Panc1 (cell line): ENCODE data around the gene P2RY14. TPM values are rescaled to one million over a fixed set of nuclear protein-coding genes. Genes with fewer than 3 reads are reported as not detected.

Source experiments
- ATAC-seq: fragments of 200-7000 bp; cut with Tn5 transposase; 2 replicates; pipeline ENCODE4 v1.9.1; 2020; ENCODE audit warnings: mild to moderate bottlenecking, moderate library complexity
- BruUV-seq: library from RNA; stranded (reverse); fragments of 400-500 nt; replicated peaks from 2 replicates; lab custom pipeline; 2021; lab: Mats Ljungman, UMichigan
- CTCF ChIA-PET: fragments of 300-600 bp; sonication (Branson Sonifier 250); formaldehyde crosslinking; loops from one replicate; lab custom pipeline; 2022; ENCODE audit warnings: antibody characterized with exemption; lab: Charles Lee
- POLR2A ChIA-PET: fragments of 300-600 bp; sonication (Branson Sonifier 250); formaldehyde crosslinking; loops from one replicate; lab custom pipeline; 2022; ENCODE audit warnings: antibody characterized with exemption; lab: Charles Lee
- DNase-seq: peaks from one replicate; pipeline ENCODE4 v3.0.0-alpha.2; 2010; ENCODE audit warnings: low read depth, low spot score
- H3K27ac ChIP-seq: 2 replicates; pipeline ENCODE4 v1.5.1; 2011; ENCODE audit warnings: mild to moderate bottlenecking, low read length, inconsistent platforms
- H3K27me3 ChIP-seq: fragments of 200-500 bp; sonication (Bioruptor generic); 2 replicates; pipeline ENCODE4 v1.6.0; 2014; ENCODE audit warnings: low read length, inconsistent platforms; ENCODE audit not compliant: control insufficient read depth, insufficient read depth
- H3K36me3 ChIP-seq: fragments of 200-500 bp; sonication (Bioruptor generic); 2 replicates; pipeline ENCODE4 v1.5.1; 2014; ENCODE audit warnings: inconsistent platforms, mild to moderate bottlenecking, low read length, moderate library complexity; ENCODE audit not compliant: control insufficient read depth, insufficient read depth
- H3K4me1 ChIP-seq: 2 replicates; pipeline ENCODE4 v1.5.1; 2011; ENCODE audit warnings: inconsistent platforms, mild to moderate bottlenecking, low read length, moderate library complexity; ENCODE audit not compliant: control insufficient read depth, insufficient read depth
- H3K4me3 ChIP-seq, 2 experiments: 2 replicates each; pipeline ENCODE4 v1.5.1; 2011 to 2012; ENCODE audit warnings: low read depth in 2 of 2, low read length in 2 of 2, mild to moderate bottlenecking in 2 of 2, inconsistent platforms in 1 of 2, moderate library complexity in 1 of 2
- H3K9me3 ChIP-seq: fragments of 200-500 bp; sonication (Bioruptor generic); 2 replicates; pipeline ENCODE4 v1.5.1; 2014; ENCODE audit warnings: low read depth, mild to moderate bottlenecking, inconsistent platforms, low read length, moderate library complexity; ENCODE audit not compliant: control insufficient read depth, insufficient read depth
- POLR2AphosphoS5 ChIP-seq: IDR thresholded peaks from 2 replicates; pipeline ENCODE4 v1.6.1; 2012; ENCODE audit warnings: mild to moderate bottlenecking, low read depth, low read length, moderate library complexity
- SIN3A ChIP-seq: IDR thresholded peaks from 2 replicates; pipeline ENCODE4 v1.6.1; 2012; ENCODE audit warnings: low read depth, mild to moderate bottlenecking, low read length, moderate library complexity, borderline replicate concordance; ENCODE audit not compliant: insufficient read depth
- TCF7L2 ChIP-seq: IDR thresholded peaks from 2 replicates; pipeline ENCODE4 v1.6.1; 2011; ENCODE audit warnings: mild to moderate bottlenecking, low read depth, low read length, inconsistent platforms
- in situ Hi-C: cut with HindIII; loops from 2 replicates; pipeline ENCODE4 v1.10.0; 2016; ENCODE audit warnings: low sequenced_read_pairs, low pct_unique_long_range_greater_than_20kb
- intact Hi-C: fragments of 100-400 bp; cut with micrococcal nuclease; formaldehyde crosslinking; loops from one replicate; pipeline ENCODE4 v1.10.0; 2022; ENCODE audit not compliant: unreplicated experiment
- total RNA-seq: library from RNA; stranded (reverse); gene quantifications from one replicate; pipeline ENCODE4 v1.2.1, GENCODE V29; 2021; ENCODE audit not compliant: unreplicated experiment
- TF ChIP-seq, protein P1 (sequence below): fragments of 450-650 bp; IDR thresholded peaks from 2 replicates; pipeline ENCODE4 v1.5.1; 2017; ENCODE audit warnings: mild to moderate bottlenecking
- TF ChIP-seq, protein P2 (sequence below), 2 experiments: IDR thresholded peaks; 2 replicates each; pipeline ENCODE4 v1.6.1; 2011 to 2012; ENCODE audit warnings: low read depth in 2 of 2, control low read depth in 1 of 2, low read length in 1 of 2, mild to moderate bottlenecking in 1 of 2, moderate library complexity in 1 of 2; ENCODE audit not compliant: insufficient read depth in 1 of 2

Gene P2RY14
- total RNA-seq, 1 experiment from 2014 or later = not detected

DNA sequence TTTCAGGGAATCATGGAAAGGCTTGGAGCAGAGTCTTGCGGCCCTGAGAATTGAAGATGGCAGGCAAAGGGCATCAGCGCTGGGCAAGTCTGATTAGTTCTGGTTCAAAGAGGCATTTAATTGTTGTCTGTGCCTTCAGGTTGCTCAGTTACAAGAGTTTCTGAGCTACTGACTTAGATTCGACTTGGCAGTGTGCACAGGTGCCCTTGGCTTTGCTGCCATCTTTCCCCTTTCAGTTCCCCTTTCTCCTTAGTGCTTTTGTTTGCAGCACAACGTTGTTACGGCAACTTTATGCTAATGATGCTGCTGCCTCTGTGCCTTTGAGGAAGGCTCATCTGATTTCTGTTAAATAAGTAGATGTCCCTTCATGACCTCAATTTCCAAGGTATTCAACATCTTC, 12.5 kb downstream of the P2RY14 start:
- BruUV-seq = no TSS peak
- in situ Hi-C loops (no loop called here), intact Hi-C loops (no loop called here)
- CTCF ChIA-PET = no interaction called here
- H3K4me3 ChIP-seq = no peak overlapping the region
- no peaks in the 10 kb centered on the region; the same call in 1 of the 2 replicates for H3K36me3 ChIP-seq
- DNase-seq = no peak
- TF ChIP-seq, protein P1, sequence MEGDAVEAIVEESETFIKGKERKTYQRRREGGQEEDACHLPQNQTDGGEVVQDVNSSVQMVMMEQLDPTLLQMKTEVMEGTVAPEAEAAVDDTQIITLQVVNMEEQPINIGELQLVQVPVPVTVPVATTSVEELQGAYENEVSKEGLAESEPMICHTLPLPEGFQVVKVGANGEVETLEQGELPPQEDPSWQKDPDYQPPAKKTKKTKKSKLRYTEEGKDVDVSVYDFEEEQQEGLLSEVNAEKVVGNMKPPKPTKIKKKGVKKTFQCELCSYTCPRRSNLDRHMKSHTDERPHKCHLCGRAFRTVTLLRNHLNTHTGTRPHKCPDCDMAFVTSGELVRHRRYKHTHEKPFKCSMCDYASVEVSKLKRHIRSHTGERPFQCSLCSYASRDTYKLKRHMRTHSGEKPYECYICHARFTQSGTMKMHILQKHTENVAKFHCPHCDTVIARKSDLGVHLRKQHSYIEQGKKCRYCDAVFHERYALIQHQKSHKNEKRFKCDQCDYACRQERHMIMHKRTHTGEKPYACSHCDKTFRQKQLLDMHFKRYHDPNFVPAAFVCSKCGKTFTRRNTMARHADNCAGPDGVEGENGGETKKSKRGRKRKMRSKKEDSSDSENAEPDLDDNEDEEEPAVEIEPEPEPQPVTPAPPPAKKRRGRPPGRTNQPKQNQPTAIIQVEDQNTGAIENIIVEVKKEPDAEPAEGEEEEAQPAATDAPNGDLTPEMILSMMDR = no peak
- TF ChIP-seq POLR2AphosphoS5 (no peak), SIN3A (no peak), TCF7L2 (no peak)
- TF ChIP-seq, protein P2, sequence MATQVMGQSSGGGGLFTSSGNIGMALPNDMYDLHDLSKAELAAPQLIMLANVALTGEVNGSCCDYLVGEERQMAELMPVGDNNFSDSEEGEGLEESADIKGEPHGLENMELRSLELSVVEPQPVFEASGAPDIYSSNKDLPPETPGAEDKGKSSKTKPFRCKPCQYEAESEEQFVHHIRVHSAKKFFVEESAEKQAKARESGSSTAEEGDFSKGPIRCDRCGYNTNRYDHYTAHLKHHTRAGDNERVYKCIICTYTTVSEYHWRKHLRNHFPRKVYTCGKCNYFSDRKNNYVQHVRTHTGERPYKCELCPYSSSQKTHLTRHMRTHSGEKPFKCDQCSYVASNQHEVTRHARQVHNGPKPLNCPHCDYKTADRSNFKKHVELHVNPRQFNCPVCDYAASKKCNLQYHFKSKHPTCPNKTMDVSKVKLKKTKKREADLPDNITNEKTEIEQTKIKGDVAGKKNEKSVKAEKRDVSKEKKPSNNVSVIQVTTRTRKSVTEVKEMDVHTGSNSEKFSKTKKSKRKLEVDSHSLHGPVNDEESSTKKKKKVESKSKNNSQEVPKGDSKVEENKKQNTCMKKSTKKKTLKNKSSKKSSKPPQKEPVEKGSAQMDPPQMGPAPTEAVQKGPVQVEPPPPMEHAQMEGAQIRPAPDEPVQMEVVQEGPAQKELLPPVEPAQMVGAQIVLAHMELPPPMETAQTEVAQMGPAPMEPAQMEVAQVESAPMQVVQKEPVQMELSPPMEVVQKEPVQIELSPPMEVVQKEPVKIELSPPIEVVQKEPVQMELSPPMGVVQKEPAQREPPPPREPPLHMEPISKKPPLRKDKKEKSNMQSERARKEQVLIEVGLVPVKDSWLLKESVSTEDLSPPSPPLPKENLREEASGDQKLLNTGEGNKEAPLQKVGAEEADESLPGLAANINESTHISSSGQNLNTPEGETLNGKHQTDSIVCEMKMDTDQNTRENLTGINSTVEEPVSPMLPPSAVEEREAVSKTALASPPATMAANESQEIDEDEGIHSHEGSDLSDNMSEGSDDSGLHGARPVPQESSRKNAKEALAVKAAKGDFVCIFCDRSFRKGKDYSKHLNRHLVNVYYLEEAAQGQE (IDR thresholded peaks at IDR 0.05; ENCODE audit: insufficient read depth in 1 of 2, low read depth in 2 of 2, low read length in 1 of 2) = no peak
- H3K27me3 ChIP-seq = peaks cover 4% of the 10 kb centered on the region; the same call in 1 of the 2 replicates
- POLR2A ChIA-PET = no interaction called here
- no peaks in the 10 kb centered on the region for H3K4me1 ChIP-seq
- ATAC-seq = no peak
- no peak overlapping the region for H3K27ac ChIP-seq
- H3K9me3 ChIP-seq = no peaks in the 10 kb centered on the region

DNA sequence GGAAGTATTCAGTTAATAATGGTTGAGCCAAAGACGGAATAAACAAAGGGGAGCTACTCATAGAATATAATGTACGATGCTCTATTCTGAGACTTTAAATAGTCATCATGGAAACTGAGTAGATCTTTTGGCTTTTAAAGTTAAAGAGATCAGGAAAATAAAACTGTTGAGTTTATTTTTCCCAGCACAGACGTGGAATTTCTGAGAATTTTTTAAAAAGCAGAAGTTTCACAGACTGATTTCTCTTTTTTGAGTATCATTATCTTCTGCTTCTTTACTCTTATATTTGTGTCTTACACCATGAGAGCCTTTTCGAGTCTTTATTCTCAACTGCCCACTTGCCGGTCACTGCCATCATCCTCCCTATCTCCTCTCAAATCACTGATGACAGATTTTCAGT, 13.2 kb downstream of the P2RY14 start:
- ATAC-seq (no peak), DNase-seq (no peak)
- TF ChIP-seq, protein P1 = no peak
- TF ChIP-seq TCF7L2 (no peak), SIN3A (no peak), POLR2AphosphoS5 (no peak)
- TF ChIP-seq, protein P2 (IDR thresholded peaks at IDR 0.05; ENCODE audit: insufficient read depth in 1 of 2, low read depth in 2 of 2, low read length in 1 of 2) = no peak
- no peaks in the 10 kb centered on the region for H3K9me3 ChIP-seq
- no peak overlapping the region for H3K4me3 ChIP-seq
- no peak overlapping the region for H3K27ac ChIP-seq
- peaks cover 4% of the 10 kb centered on the region; the same call in 1 of the 2 replicates for H3K27me3 ChIP-seq
- no TSS peak for BruUV-seq
- intact Hi-C loops = no loop called here
- no peaks in the 10 kb centered on the region for H3K4me1 ChIP-seq
- in situ Hi-C loops = no loop called here
- ChIA-PET POLR2A (no interaction called here), CTCF (no interaction called here)
- no peaks in the 10 kb centered on the region; the same call in 1 of the 2 replicates for H3K36me3 ChIP-seq
